Measurements from ENCODE around the gene DNTT.

Gene DNTT

GRCh38 chr10:96324447-96324846 lies 20.2 kb downstream of the DNTT start:
- H3K36me3 ChIP-seq (ENCODE audit: low read length) = no peaks in the 10 kb centered on the region
- H3K4me2 ChIP-seq (ENCODE audit: low read depth, low read length, poor library complexity, severe bottlenecking) = no peak overlapping the region
- H3K79me2 ChIP-seq (ENCODE audit: insufficient read depth, low read length) = no peaks in the 10 kb centered on the region
- no peaks in the 10 kb centered on the region for H3K27me3 ChIP-seq (ENCODE audit: low read length)
- no peak overlapping the region for H2AFZ ChIP-seq (ENCODE audit: low read depth, low read length, severe bottlenecking)
- H3K9me3 ChIP-seq (ENCODE audit: insufficient read depth, low read length) = no peaks in the 10 kb centered on the region
- no peaks in the 10 kb centered on the region for H3F3A ChIP-seq (ENCODE audit: insufficient read depth)
- no peak overlapping the region for H3K27ac ChIP-seq (ENCODE audit: low read depth, low read length)
- no peaks in the 10 kb centered on the region for H4K20me1 ChIP-seq (ENCODE audit: low read depth, low read length)
- no peaks in the 10 kb centered on the region for H3K9me2 ChIP-seq (replicated peaks; ENCODE audit: insufficient read depth, low read length)
- no peak for TF ChIP-seq CTCF (IDR thresholded peaks at IDR 0.05; ENCODE audit: insufficient read depth, low read length, poor library complexity, severe bottlenecking)
- no peak for TF ChIP-seq EZH2phosphoT487 (conservative IDR thresholded peaks at IDR 0.05; ENCODE audit: low read length)
- no peak overlapping the region for H3K4me3 ChIP-seq (ENCODE audit: insufficient read depth, low read length, poor library complexity, severe bottlenecking)
- H3K9ac ChIP-seq (ENCODE audit: low read length) = no peak overlapping the region

GRCh38 chr10:96325719-96326373 lies 21.6 kb downstream of the DNTT start:
- H3K4me3 ChIP-seq (ENCODE audit: insufficient read depth, low read length, poor library complexity, severe bottlenecking) = no peak overlapping the region
- H3K9me2 ChIP-seq (replicated peaks; ENCODE audit: insufficient read depth, low read length) = no peaks in the 10 kb centered on the region
- H3K9ac ChIP-seq (ENCODE audit: low read length) = no peak overlapping the region
- no peaks in the 10 kb centered on the region for H3K27me3 ChIP-seq (ENCODE audit: low read length)
- TF ChIP-seq EZH2phosphoT487 (conservative IDR thresholded peaks at IDR 0.05; ENCODE audit: low read length) = no peak
- TF ChIP-seq CTCF (IDR thresholded peaks at IDR 0.05; ENCODE audit: insufficient read depth, low read length, poor library complexity, severe bottlenecking) = no peak
- no peak overlapping the region for H2AFZ ChIP-seq (ENCODE audit: low read depth, low read length, severe bottlenecking)
- no peaks in the 10 kb centered on the region for H3K36me3 ChIP-seq (ENCODE audit: low read length)
- no peaks in the 10 kb centered on the region for H3K9me3 ChIP-seq (ENCODE audit: insufficient read depth, low read length)
- H3K27ac ChIP-seq (ENCODE audit: low read depth, low read length) = no peak overlapping the region
- H3K79me2 ChIP-seq (ENCODE audit: insufficient read depth, low read length) = no peaks in the 10 kb centered on the region
- no peaks in the 10 kb centered on the region for H4K20me1 ChIP-seq (ENCODE audit: low read depth, low read length)
- no peaks in the 10 kb centered on the region for H3F3A ChIP-seq (ENCODE audit: insufficient read depth)
- H3K4me2 ChIP-seq (ENCODE audit: low read depth, low read length, poor library complexity, severe bottlenecking) = no peak overlapping the region

- TF ChIP-seq EZH2phosphoT487 (conservative IDR thresholded peaks at IDR 0.05; ENCODE audit: low read length) (no peak), CTCF (IDR thresholded peaks at IDR 0.05; ENCODE audit: insufficient read depth, low read length, poor library complexity, severe bottlenecking) (no peak)
- Histone ChIP-seq H3K27me3 (ENCODE audit: low read length) (no peaks in the 10 kb centered on the region), H3K79me2 (ENCODE audit: insufficient read depth, low read length) (no peaks in the 10 kb centered on the region), H3F3A (ENCODE audit: insufficient read depth) (no peaks in the 10 kb centered on the region), H3K27ac (ENCODE audit: low read depth, low read length) (no peak overlapping the region), H3K36me3 (ENCODE audit: low read length) (no peaks in the 10 kb centered on the region), H3K9me3 (ENCODE audit: insufficient read depth, low read length) (no peaks in the 10 kb centered on the region), H2AFZ (ENCODE audit: low read depth, low read length, severe bottlenecking) (no peak overlapping the region), H3K4me2 (ENCODE audit: low read depth, low read length, poor library complexity, severe bottlenecking) (no peak overlapping the region), H3K9me2 (replicated peaks; ENCODE audit: insufficient read depth, low read length) (no peaks in the 10 kb centered on the region), H3K4me3 (ENCODE audit: insufficient read depth, low read length, poor library complexity, severe bottlenecking) (no peak overlapping the region), H3K9ac (ENCODE audit: low read length) (no peak overlapping the region), H4K20me1 (ENCODE audit: low read depth, low read length) (no peaks in the 10 kb centered on the region)
Measured at GRCh38 chr10:96327462-96327861, 23.2 kb downstream of the DNTT start.
